ENCODE data around the gene PIWIL4.

Gene PIWIL4

DNA sequence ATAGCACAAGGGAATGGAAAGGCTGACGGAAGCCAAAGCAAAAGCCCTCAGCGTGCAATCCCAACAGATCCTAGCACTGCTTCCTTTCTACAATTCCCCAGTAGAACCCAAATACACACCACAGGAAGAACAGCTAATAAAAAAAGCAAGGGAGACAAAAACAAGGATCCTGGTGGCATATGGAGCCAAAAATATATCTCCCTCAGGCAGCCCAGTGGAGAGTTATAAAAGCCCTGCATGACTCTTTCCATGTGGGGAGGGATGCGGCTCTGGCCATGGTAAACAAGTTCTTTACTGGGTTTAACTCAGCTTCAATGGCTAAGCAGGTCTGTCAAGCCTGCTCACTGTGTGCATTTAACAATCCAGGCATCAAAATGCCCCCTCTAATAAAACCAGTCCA lies 88.1 kb downstream of the PIWIL4 start:
- TF ChIP-seq EZH2 (IDR thresholded peaks at IDR 0.05; ENCODE audit: borderline replicate concordance, low read depth, low read length, severe bottlenecking), result no peak
- TF ChIP-seq, protein P1, sequence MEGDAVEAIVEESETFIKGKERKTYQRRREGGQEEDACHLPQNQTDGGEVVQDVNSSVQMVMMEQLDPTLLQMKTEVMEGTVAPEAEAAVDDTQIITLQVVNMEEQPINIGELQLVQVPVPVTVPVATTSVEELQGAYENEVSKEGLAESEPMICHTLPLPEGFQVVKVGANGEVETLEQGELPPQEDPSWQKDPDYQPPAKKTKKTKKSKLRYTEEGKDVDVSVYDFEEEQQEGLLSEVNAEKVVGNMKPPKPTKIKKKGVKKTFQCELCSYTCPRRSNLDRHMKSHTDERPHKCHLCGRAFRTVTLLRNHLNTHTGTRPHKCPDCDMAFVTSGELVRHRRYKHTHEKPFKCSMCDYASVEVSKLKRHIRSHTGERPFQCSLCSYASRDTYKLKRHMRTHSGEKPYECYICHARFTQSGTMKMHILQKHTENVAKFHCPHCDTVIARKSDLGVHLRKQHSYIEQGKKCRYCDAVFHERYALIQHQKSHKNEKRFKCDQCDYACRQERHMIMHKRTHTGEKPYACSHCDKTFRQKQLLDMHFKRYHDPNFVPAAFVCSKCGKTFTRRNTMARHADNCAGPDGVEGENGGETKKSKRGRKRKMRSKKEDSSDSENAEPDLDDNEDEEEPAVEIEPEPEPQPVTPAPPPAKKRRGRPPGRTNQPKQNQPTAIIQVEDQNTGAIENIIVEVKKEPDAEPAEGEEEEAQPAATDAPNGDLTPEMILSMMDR (IDR thresholded peaks at IDR 0.05; ENCODE audit: borderline replicate concordance, extremely low read depth, low read length, poor library complexity, severe bottlenecking), result no peak
- H3K36me3 ChIP-seq (ENCODE audit: insufficient read depth, low read length), result no peaks in the 10 kb centered on the region
- H3K9ac ChIP-seq (ENCODE audit: low read depth, low read length), result no peak overlapping the region
- no peaks in the 10 kb centered on the region for H3K9me3 ChIP-seq (ENCODE audit: insufficient read depth, low read length, severe bottlenecking)
- H2AFZ ChIP-seq (ENCODE audit: low read depth, low read length), result no peak overlapping the region
- no peaks in the 10 kb centered on the region for H3K4me1 ChIP-seq (ENCODE audit: insufficient read depth, low read length)
- ATAC-seq (ENCODE audit: insufficient read depth, low read depth) (no peak), DNase-seq (no peak)
- H3K4me3 ChIP-seq (ENCODE audit: low read depth in 1 of 2, low read length in 2 of 2), result no peak overlapping the region
- no peaks in the 10 kb centered on the region for H3K27me3 ChIP-seq (ENCODE audit: insufficient read depth, low read length, poor library complexity)
- no peaks in the 10 kb centered on the region for H3K79me2 ChIP-seq (ENCODE audit: insufficient read depth, low read length)
- no peaks in the 10 kb centered on the region for H4K20me1 ChIP-seq (ENCODE audit: insufficient read depth, low read length)
- no peak overlapping the region for H3K4me2 ChIP-seq (ENCODE audit: insufficient read depth, low read length)
- no peak overlapping the region for H3K27ac ChIP-seq (ENCODE audit: low read length)

DNA sequence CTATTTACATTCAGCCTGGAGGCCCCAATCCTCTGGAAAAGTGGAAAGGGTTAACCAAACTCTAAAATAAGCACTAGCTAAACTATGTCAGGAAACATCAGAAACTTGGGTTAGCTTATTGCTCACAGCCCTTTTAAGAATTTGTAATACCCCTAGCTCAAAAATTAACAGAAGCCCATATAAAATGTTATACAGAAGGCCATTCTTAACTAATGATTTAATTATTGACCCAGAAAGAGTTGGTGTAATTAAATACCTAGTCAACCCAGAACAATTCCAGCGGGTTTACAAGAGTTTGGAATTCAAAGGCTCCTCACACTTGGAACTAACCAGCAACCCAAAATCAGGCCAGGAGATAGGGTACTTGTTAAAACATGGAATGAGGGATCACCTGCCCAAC lies 88.8 kb downstream of the PIWIL4 start:
- H3K36me3 ChIP-seq (ENCODE audit: insufficient read depth, low read length), result no peaks in the 10 kb centered on the region
- H3K27me3 ChIP-seq (ENCODE audit: insufficient read depth, low read length, poor library complexity), result peaks cover 2% of the 10 kb centered on the region
- ATAC-seq (ENCODE audit: insufficient read depth, low read depth) (no peak), DNase-seq (no peak)
- no peak overlapping the region for H3K4me2 ChIP-seq (ENCODE audit: insufficient read depth, low read length)
- H3K79me2 ChIP-seq (ENCODE audit: insufficient read depth, low read length), result no peaks in the 10 kb centered on the region
- H3K4me1 ChIP-seq (ENCODE audit: insufficient read depth, low read length), result no peaks in the 10 kb centered on the region
- H3K4me3 ChIP-seq (ENCODE audit: low read depth in 1 of 2, low read length in 2 of 2), result no peak overlapping the region
- no peak overlapping the region for H3K9ac ChIP-seq (ENCODE audit: low read depth, low read length)
- H4K20me1 ChIP-seq (ENCODE audit: insufficient read depth, low read length), result no peaks in the 10 kb centered on the region
- H3K27ac ChIP-seq (ENCODE audit: low read length), result no peak overlapping the region
- TF ChIP-seq, protein P1 (IDR thresholded peaks at IDR 0.05; ENCODE audit: borderline replicate concordance, extremely low read depth, low read length, poor library complexity, severe bottlenecking), result no peak
- no peak for TF ChIP-seq EZH2 (IDR thresholded peaks at IDR 0.05; ENCODE audit: borderline replicate concordance, low read depth, low read length, severe bottlenecking)
- H3K9me3 ChIP-seq (ENCODE audit: insufficient read depth, low read length, severe bottlenecking), result no peaks in the 10 kb centered on the region
- no peak overlapping the region for H2AFZ ChIP-seq (ENCODE audit: low read depth, low read length)

DNA sequence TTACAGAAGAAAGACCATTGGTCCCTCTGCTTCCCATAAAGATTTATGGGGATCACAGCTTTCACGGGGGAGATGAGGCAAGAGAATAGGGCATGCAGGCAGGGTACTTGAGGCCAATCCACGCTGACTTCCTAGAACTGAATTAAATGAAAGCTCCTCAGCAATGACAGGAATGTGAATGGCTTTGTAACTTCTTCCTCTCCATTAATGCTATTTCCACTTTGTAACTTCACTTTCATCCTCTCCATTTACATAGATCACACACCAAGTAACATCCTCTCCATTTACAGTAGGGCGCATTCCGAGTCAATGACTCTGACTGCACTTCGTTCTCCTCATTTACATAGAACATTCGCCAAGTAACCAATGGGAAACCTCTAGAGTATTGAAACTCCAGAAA lies 89.8 kb downstream of the PIWIL4 start:
- Histone ChIP-seq H3K9ac (ENCODE audit: low read depth, low read length) (no peak overlapping the region), H3K27me3 (ENCODE audit: insufficient read depth, low read length, poor library complexity) (peaks cover 4% of the 10 kb centered on the region), H4K20me1 (ENCODE audit: insufficient read depth, low read length) (no peaks in the 10 kb centered on the region), H3K27ac (ENCODE audit: low read length) (no peak overlapping the region), H3K36me3 (ENCODE audit: insufficient read depth, low read length) (no peaks in the 10 kb centered on the region), H3K4me3 (ENCODE audit: low read depth in 1 of 2, low read length in 2 of 2) (no peak overlapping the region), H3K79me2 (ENCODE audit: insufficient read depth, low read length) (no peaks in the 10 kb centered on the region), H3K9me3 (ENCODE audit: insufficient read depth, low read length, severe bottlenecking) (no peaks in the 10 kb centered on the region), H2AFZ (ENCODE audit: low read depth, low read length) (no peak overlapping the region), H3K4me2 (ENCODE audit: insufficient read depth, low read length) (no peak overlapping the region), H3K4me1 (ENCODE audit: insufficient read depth, low read length) (no peaks in the 10 kb centered on the region)
- ATAC-seq (ENCODE audit: insufficient read depth, low read depth), result no peak
- DNase-seq, result no peak
- TF ChIP-seq, protein P1 (IDR thresholded peaks at IDR 0.05; ENCODE audit: borderline replicate concordance, extremely low read depth, low read length, poor library complexity, severe bottlenecking), result no peak
- no peak for TF ChIP-seq EZH2 (IDR thresholded peaks at IDR 0.05; ENCODE audit: borderline replicate concordance, low read depth, low read length, severe bottlenecking)

DNA sequence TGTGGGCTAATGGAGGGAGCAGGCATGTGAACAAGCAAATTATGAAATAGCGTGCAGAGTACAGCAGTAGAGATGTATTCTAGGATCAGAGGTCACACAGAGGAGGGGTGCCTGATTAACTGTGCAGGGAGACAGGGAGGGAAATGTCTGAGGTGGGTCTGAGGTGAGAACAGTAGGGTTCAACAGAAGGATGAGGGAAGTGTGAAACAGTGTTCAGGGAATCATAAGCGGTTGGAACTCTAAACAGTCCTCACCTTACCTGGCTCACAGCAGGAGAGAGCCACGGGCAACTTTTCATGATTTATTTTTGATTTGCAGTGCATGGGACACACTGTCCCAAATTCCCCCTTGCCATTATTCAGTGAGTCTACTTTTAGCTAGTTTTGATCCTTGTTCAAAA lies 90.5 kb downstream of the PIWIL4 start:
- no peak overlapping the region for H3K4me2 ChIP-seq (ENCODE audit: insufficient read depth, low read length)
- H3K4me3 ChIP-seq (ENCODE audit: low read depth in 1 of 2, low read length in 2 of 2), result no peak overlapping the region
- no peak overlapping the region for H2AFZ ChIP-seq (ENCODE audit: low read depth, low read length)
- H3K9ac ChIP-seq (ENCODE audit: low read depth, low read length), result no peak overlapping the region
- no peaks in the 10 kb centered on the region for H4K20me1 ChIP-seq (ENCODE audit: insufficient read depth, low read length)
- H3K4me1 ChIP-seq (ENCODE audit: insufficient read depth, low read length), result no peaks in the 10 kb centered on the region
- ATAC-seq (ENCODE audit: insufficient read depth, low read depth) (no peak), DNase-seq (no peak)
- no peaks in the 10 kb centered on the region for H3K9me3 ChIP-seq (ENCODE audit: insufficient read depth, low read length, severe bottlenecking)
- H3K79me2 ChIP-seq (ENCODE audit: insufficient read depth, low read length), result no peaks in the 10 kb centered on the region
- H3K27me3 ChIP-seq (ENCODE audit: insufficient read depth, low read length, poor library complexity), result peaks cover 6% of the 10 kb centered on the region
- H3K36me3 ChIP-seq (ENCODE audit: insufficient read depth, low read length), result no peaks in the 10 kb centered on the region
- TF ChIP-seq EZH2 (IDR thresholded peaks at IDR 0.05; ENCODE audit: borderline replicate concordance, low read depth, low read length, severe bottlenecking), result no peak
- TF ChIP-seq, protein P1 (IDR thresholded peaks at IDR 0.05; ENCODE audit: borderline replicate concordance, extremely low read depth, low read length, poor library complexity, severe bottlenecking), result no peak
- H3K27ac ChIP-seq (ENCODE audit: low read length), result no peak overlapping the region
